GM12865 (cell line): Measurements from ENCODE around the gene MFSD6.
"Not testable (repeated sequence)": the region's sequence is repeated elsewhere in the genome, so short reads cannot be mapped to it uniquely, and the experiment has no call there.

Source experiments
- DNase-seq: peaks from one replicate; pipeline ENCODE4 v3.0.0; 2010; ENCODE audit warnings: low read depth
- H3K4me3 ChIP-seq: 2 replicates; pipeline ENCODE4 v1.5.1; 2011; ENCODE audit warnings: mild to moderate bottlenecking, low read depth, low read length, control low read depth
- TF ChIP-seq, protein P1 (sequence below): IDR thresholded peaks from 2 replicates; pipeline ENCODE4 v1.5.1; 2011; ENCODE audit warnings: low read length, control low read depth, low read depth, inconsistent platforms; ENCODE audit not compliant: insufficient read depth; ENCODE audit errors: missing control alignments

MFSD6 gene

DNA sequence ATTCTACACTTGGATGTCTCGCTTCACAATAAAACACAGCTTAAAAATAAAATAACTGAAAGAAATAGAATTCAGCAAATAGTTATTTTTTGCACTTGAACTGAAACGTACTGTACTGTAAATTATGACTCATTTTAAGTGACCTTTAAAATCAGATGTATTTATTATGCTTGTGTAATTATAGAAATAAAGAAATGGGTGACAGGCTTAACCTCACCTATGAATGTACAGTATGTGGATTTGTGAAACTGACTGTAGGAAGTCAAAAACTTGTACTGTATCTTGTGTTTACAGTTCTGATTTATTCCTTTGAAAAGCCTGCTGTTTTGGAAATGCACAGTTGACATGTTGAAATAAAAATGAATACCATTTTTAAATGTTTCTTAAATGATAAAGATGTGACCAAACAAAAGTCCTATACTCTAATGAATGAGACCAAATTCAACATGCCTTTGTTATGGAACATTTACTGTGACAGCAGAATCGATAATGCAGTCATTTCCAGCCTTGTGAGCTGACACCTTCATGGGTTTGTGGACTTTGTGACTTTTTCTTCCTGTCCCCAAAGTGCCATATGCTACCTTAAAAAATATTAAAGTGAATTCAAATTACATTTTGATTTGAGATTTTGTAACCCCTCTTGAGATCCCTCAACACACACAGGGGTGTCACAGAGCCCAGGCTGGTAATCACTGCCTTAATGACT is 93.7 kb downstream of the MFSD6 start:
- TF ChIP-seq, protein P1, sequence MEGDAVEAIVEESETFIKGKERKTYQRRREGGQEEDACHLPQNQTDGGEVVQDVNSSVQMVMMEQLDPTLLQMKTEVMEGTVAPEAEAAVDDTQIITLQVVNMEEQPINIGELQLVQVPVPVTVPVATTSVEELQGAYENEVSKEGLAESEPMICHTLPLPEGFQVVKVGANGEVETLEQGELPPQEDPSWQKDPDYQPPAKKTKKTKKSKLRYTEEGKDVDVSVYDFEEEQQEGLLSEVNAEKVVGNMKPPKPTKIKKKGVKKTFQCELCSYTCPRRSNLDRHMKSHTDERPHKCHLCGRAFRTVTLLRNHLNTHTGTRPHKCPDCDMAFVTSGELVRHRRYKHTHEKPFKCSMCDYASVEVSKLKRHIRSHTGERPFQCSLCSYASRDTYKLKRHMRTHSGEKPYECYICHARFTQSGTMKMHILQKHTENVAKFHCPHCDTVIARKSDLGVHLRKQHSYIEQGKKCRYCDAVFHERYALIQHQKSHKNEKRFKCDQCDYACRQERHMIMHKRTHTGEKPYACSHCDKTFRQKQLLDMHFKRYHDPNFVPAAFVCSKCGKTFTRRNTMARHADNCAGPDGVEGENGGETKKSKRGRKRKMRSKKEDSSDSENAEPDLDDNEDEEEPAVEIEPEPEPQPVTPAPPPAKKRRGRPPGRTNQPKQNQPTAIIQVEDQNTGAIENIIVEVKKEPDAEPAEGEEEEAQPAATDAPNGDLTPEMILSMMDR, result no peak

DNA sequence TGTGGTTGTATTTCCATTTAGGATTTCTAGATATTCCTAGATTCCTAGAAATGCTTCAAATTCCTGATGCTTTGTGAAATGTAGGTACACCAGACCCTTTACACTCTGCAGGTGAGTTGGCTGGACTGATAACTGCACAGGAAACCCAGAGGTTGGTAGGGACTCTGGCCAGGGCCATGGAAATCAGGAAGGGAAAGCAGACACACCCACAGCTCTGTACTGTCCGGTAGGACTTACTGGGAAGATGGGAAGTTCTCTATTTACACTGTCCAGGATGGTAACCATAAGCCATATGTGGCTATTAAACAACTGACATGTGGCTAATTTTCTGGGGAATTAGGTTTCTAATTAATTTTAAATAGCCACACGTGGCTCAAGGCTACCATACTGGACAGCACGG is 94.9 kb downstream of the MFSD6 start:
- no peak for DNase-seq
- TF ChIP-seq, protein P1, result no peak
- H3K4me3 ChIP-seq, result no peak overlapping the region

More for the DNA sequence above, 93.7 kb downstream of the MFSD6 start:
- no peak overlapping the region for H3K4me3 ChIP-seq
- DNase-seq, result no peak

DNA sequence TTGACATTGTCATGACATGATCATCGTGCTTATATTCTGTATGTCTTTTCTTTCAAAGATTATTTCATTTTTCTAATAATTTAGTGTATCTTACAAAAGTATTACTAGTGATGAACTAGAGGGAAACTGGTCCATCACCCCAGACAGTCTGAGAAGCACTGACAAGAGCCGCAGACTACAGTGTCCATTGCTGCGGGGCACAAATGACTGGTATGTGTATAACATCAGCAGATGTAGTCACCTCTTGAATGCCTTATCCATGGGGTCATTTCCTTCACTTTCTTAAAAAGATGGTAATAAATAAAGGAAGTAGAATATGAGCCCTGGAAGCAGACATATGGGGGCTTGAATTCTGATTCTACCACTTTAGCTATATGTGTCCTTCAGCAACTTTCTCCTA is 96.8 kb downstream of the MFSD6 start:
- TF ChIP-seq, protein P1, result no peak
- H3K4me3 ChIP-seq, result no peak overlapping the region

DNA sequence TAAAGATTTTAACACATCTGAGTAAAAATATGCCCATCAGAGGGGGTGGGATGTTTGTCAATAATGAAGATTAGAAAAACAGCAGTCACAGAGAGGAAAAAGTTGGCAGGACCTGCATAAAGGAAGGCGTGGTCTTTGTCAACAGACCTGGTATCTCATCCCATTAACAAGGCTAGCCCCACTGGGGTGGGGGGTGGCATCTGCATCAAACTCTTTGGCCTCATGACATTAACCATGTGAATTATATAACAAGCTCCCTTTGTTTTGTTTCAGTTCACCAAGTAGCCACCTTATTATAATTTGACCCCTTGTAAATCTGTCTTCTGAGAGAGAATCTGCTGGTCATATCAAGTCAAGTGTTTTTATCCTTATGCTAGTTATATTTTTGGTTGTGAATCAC is 97.5 kb downstream of the MFSD6 start:
- no peak for DNase-seq
- H3K4me3 ChIP-seq, result no peak overlapping the region
- TF ChIP-seq, protein P1, result no peak

More for the DNA sequence above, 96.8 kb downstream of the MFSD6 start:
- no peak for DNase-seq

DNA sequence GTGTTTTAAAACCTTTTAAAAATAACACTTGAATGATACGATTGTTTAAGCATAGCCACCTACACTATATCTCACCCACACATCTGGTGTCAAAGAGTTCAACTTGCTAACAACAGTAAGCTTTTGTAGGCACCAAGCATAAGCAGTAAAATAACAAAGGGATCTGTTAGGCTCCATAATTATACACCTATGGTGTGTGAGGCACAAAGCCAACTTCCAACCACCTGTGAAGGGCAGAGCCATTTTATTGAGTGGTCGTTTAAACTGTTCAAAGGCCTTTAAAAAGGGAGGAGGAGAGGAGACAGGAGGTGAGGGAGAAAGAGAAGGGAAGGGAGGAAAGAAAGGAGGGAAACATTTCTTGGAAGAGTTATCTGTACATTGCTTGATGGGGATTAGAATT is 98.5 kb downstream of the MFSD6 start:
- TF ChIP-seq, protein P1, result no peak
- no peak overlapping the region for H3K4me3 ChIP-seq
- no peak for DNase-seq

DNA sequence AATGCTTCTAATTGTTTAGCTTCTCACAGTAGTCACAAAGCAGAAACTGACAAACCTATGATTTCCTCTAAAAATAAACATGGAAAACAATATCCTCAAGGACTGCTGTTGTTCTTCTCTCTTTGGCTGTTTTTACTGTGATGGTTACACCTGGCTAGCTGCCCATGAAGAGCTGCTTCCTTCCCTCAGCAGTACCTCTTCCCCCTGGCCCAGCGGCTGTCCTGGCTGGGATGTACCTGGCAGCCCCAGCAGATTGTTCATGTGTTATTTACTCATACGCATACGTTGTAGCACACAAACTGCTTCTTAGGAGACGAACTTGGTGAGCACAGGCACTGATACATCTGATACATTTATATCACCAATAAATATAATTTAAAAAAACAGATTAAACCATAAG is 99.0 kb downstream of the MFSD6 start:
- no peak overlapping the region for H3K4me3 ChIP-seq
- TF ChIP-seq, protein P1, result no peak
- DNase-seq, result no peak

DNA sequence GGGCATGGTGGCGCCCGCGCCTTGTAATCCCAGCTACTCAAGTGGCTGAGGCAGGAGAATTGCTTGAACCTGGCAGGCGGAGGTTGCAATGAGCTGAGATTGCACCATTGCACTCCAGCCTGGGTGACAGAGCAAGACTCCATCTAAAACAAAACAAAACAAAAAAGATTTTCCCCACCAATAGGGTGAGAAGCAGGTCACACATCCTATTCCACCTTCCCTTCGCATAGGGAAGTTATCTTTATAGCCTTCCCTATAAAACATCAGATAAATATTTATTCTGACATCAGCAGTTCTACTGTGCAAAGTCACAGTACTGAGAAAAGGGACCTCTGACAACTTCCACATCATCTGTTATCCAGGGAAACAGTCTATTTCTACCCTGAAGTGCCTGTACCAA is 101.7 kb downstream of the MFSD6 start:
- not testable (repeated sequence) for H3K4me3 ChIP-seq, DNase-seq
